ENCODE measurements around the gene MEGF8.

MEGF8 gene

DNA sequence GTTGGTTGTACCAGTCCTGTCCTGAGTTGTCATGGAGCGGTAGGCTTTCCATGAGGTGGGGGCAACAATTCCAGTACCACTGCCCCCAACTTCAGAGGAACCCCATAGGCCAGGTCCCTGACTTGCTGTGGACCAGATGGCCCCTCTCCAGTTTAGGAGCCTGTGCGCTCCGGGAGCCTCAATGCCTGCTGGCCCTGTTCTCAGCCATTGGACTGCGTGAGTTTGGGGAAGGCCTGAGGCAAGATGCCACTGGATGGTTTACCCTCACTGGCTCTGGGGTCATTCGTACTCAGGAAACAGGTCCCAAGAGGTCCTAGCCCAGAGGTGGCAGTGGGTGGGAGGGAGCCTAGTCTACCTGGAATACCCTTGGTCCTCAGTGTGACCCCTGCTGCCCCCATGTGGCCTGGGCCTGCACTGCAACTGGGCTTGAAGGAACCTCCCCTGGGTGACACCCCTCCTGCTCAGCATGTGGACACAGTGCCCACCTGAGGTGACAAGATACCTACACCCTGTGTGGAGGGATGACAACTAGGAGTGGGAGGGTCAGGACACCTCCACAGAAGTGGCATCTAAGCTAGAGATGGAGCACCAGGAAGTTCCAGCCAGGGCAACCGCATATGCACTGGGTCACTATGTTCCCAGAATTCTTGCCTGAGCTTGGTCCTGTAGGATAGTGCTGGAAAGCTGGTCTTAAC lies 29.5 kb upstream of the MEGF8 start:
- Histone ChIP-seq H3K27me3 (ENCODE audit: low read length) (no peaks in the 10 kb centered on the region), H3F3A (ENCODE audit: insufficient read depth) (peaks cover 6% of the 10 kb centered on the region), H4K20me1 (ENCODE audit: low read depth, low read length) (no peaks in the 10 kb centered on the region), H3K9ac (ENCODE audit: low read length) (no peak overlapping the region), H3K4me2 (ENCODE audit: low read depth, low read length, poor library complexity, severe bottlenecking) (no peak overlapping the region), H3K9me3 (ENCODE audit: insufficient read depth, low read length) (no peaks in the 10 kb centered on the region), H3K27ac (ENCODE audit: low read depth, low read length) (no peak overlapping the region), H3K79me2 (ENCODE audit: insufficient read depth, low read length) (no peaks in the 10 kb centered on the region), H3K36me3 (ENCODE audit: low read length) (no peaks in the 10 kb centered on the region), H3K4me3 (ENCODE audit: insufficient read depth, low read length, poor library complexity, severe bottlenecking) (no peak overlapping the region), H3K9me2 (replicated peaks; ENCODE audit: insufficient read depth, low read length) (no peaks in the 10 kb centered on the region), H2AFZ (ENCODE audit: low read depth, low read length, severe bottlenecking) (no peak overlapping the region)
- TF ChIP-seq CTCF (IDR thresholded peaks at IDR 0.05; ENCODE audit: insufficient read depth, low read length, poor library complexity, severe bottlenecking) (peak; percentile 86), EZH2phosphoT487 (conservative IDR thresholded peaks at IDR 0.05; ENCODE audit: low read length) (no peak)

DNA sequence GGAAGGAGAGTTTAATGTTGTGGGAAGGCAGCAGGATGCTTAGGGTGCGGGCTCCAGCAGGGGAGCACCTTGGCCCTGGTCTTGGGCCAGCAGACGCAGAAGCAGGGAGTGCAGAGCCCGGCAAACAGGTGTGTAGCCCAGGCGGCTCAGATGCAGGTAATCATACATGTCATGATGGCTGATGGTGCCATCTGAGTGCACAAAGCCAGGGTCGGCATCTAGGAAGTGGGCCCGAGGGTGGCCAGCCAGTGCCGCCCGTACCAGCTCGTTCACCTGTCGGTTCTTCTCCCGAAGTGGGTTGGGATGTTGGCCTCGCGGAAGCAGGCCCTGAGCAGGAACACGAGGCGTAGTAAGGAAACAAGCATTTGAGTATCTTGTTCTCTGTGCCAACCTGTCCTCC lies 28.4 kb upstream of the MEGF8 start:
- no peak overlapping the region for H2AFZ ChIP-seq (ENCODE audit: low read depth, low read length, severe bottlenecking)
- no peaks in the 10 kb centered on the region for H3K9me3 ChIP-seq (ENCODE audit: insufficient read depth, low read length)
- H3K27ac ChIP-seq (ENCODE audit: low read depth, low read length), result no peak overlapping the region
- no peaks in the 10 kb centered on the region for H3K36me3 ChIP-seq (ENCODE audit: low read length)
- no peak overlapping the region for H3K4me2 ChIP-seq (ENCODE audit: low read depth, low read length, poor library complexity, severe bottlenecking)
- peaks cover 12% of the 10 kb centered on the region for H3F3A ChIP-seq (ENCODE audit: insufficient read depth)
- no peaks in the 10 kb centered on the region for H4K20me1 ChIP-seq (ENCODE audit: low read depth, low read length)
- H3K4me3 ChIP-seq (ENCODE audit: insufficient read depth, low read length, poor library complexity, severe bottlenecking), result no peak overlapping the region
- no peak for TF ChIP-seq CTCF (IDR thresholded peaks at IDR 0.05; ENCODE audit: insufficient read depth, low read length, poor library complexity, severe bottlenecking)
- TF ChIP-seq EZH2phosphoT487 (conservative IDR thresholded peaks at IDR 0.05; ENCODE audit: low read length), result no peak
- no peaks in the 10 kb centered on the region for H3K27me3 ChIP-seq (ENCODE audit: low read length)
- peaks cover 5% of the 10 kb centered on the region; the same call in 1 of the 2 replicates for H3K79me2 ChIP-seq (ENCODE audit: insufficient read depth, low read length)
- H3K9ac ChIP-seq (ENCODE audit: low read length), result no peak overlapping the region
- no peaks in the 10 kb centered on the region for H3K9me2 ChIP-seq (replicated peaks; ENCODE audit: insufficient read depth, low read length)

DNA sequence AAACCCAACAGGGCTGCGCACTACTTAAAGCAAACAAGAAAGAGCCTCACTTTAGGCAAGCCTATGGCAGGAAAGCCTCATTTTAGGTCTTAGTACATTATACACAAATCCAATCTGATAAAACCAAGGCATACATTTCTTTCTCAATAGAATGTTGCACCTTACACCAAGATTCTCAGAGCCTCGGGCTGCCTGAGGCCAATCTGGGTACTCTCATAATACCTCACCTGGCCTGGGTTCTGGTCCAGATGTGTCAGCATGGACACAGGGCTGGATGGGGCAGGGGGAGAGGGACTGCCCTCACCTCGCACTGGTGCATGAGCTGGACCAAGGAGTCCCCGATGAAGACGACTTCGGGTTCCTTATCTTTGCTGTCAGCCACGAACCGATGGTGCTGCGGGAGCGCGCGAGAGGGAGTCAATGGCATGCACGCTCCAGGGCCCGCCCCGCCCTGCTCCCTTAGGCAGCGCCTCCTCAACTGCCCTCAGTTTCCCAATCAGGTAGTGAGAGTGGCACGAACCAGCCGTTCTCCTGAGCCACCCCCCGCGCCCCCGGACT lies 23.7 kb upstream of the MEGF8 start, which contains the start of gene PRR19:
Gene PRR19, plus strand, starts transcription at position 487 of the 558 bp plus-strand sequence. CDS start 7,453 bp downstream, outside the sequence.
- Histone ChIP-seq H4K20me1 (ENCODE audit: low read depth, low read length) (no peaks in the 10 kb centered on the region), H3K4me2 (ENCODE audit: low read depth, low read length, poor library complexity, severe bottlenecking) (peak within 1 kb of the TSS; percentile 83), H3K9me3 (ENCODE audit: insufficient read depth, low read length) (no peaks in the 10 kb centered on the region), H3K27ac (ENCODE audit: low read depth, low read length) (peak within 1 kb of the TSS; percentile 37), H3K27me3 (ENCODE audit: low read length) (no peaks in the 10 kb centered on the region), H3K79me2 (ENCODE audit: insufficient read depth, low read length) (peaks cover 7% of the 10 kb centered on the region; the same call in 1 of the 2 replicates), H3K36me3 (ENCODE audit: low read length) (no peaks in the 10 kb centered on the region), H2AFZ (ENCODE audit: low read depth, low read length, severe bottlenecking) (peak within 1 kb of the TSS; percentile 84), H3F3A (ENCODE audit: insufficient read depth) (peaks cover 11% of the 10 kb centered on the region), H3K9ac (ENCODE audit: low read length) (peak within 1 kb of the TSS; percentile 88), H3K4me3 (ENCODE audit: insufficient read depth, low read length, poor library complexity, severe bottlenecking) (peak within 1 kb of the TSS; percentile 84), H3K9me2 (replicated peaks; ENCODE audit: insufficient read depth, low read length) (no peaks in the 10 kb centered on the region)
- TF ChIP-seq CTCF (IDR thresholded peaks at IDR 0.05; ENCODE audit: insufficient read depth, low read length, poor library complexity, severe bottlenecking) (no peak), EZH2phosphoT487 (conservative IDR thresholded peaks at IDR 0.05; ENCODE audit: low read length) (no peak)
